HL-60 (cell line): ENCODE measurements around the gene AMMECR1.

ENCODE experiments used
- DNase-seq, 2 experiments: peaks; one replicate each; pipeline ENCODE4 v3.0.0-alpha.2; 2010 to 2020; ENCODE audit warnings: low read depth in 1 of 2, low spot score in 1 of 2
- H3K27ac ChIP-seq: fragments of 250-450 bp; sonication (Bioruptor Pico); replicated peaks from 2 replicates; pipeline ENCODE4 v1.5.1; 2020; ENCODE audit warnings: mild to moderate bottlenecking, moderate library complexity
- H3K27me3 ChIP-seq: fragments of 250-450 bp; sonication (Bioruptor Pico); 2 replicates; pipeline ENCODE4 v1.5.1; 2021; ENCODE audit warnings: mild to moderate bottlenecking, moderate library complexity; ENCODE audit not compliant: insufficient read depth, poor library complexity, severe bottlenecking
- H3K4me3 ChIP-seq: replicated peaks from 2 replicates; pipeline ENCODE4 v1.5.1; 2011; ENCODE audit warnings: mild to moderate bottlenecking, control low read depth, low read length; ENCODE audit not compliant: insufficient read depth
- CTCF ChIP-seq: IDR thresholded peaks from one replicate; pipeline ENCODE4 v1.5.1; 2011; ENCODE audit warnings: low read length, control low read depth, inconsistent platforms; ENCODE audit not compliant: insufficient read depth
- GABPA ChIP-seq: IDR thresholded peaks from 2 replicates; pipeline ENCODE4 v1.6.1; 2012; ENCODE audit warnings: low read depth
- POLR2AphosphoS5 ChIP-seq: IDR thresholded peaks from 2 replicates; pipeline ENCODE4 v1.6.1; 2012; ENCODE audit warnings: low read depth
- REST ChIP-seq: IDR thresholded peaks from 2 replicates; pipeline ENCODE4 v1.6.1; 2012; ENCODE audit warnings: low read depth; ENCODE audit not compliant: insufficient replicate concordance
- SPI1 ChIP-seq: IDR thresholded peaks from 2 replicates; pipeline ENCODE4 v1.6.1; 2012; ENCODE audit warnings: low read depth, mild to moderate bottlenecking, borderline replicate concordance

Gene AMMECR1

GRCh38 chrX:110326712-110327111 is 8.8 kb upstream of the AMMECR1 start:
- Histone ChIP-seq H3K27ac (no peak overlapping the region), H3K4me3 (no peak overlapping the region), H3K27me3 (no peaks in the 10 kb centered on the region)
- no peak for DNase-seq
- TF ChIP-seq POLR2AphosphoS5: no peak

GRCh38 chrX:110322603-110323002 is 4.7 kb upstream of the AMMECR1 start:
- no peak overlapping the region for H3K4me3 ChIP-seq
- TF ChIP-seq SPI1: no peak
- no peak for TF ChIP-seq POLR2AphosphoS5
- TF ChIP-seq REST: no peak
- H3K27me3 ChIP-seq: no peaks in the 10 kb centered on the region
- H3K27ac ChIP-seq: no peak overlapping the region
- DNase-seq: no peak

- Histone ChIP-seq H3K27ac (no peak overlapping the region), H3K4me3 (no peak overlapping the region), H3K27me3 (no peaks in the 10 kb centered on the region)
- DNase-seq: no peak
- TF ChIP-seq SPI1 (no peak), POLR2AphosphoS5 (no peak), REST (no peak), GABPA (no peak), CTCF (no peak)
Measured at GRCh38 chrX:110321670-110322069, 3.8 kb upstream of the AMMECR1 start.

GRCh38 chrX:110321081-110321480 is 3.2 kb upstream of the AMMECR1 start:
- no peak overlapping the region for H3K27ac ChIP-seq
- no peak for DNase-seq
- TF ChIP-seq POLR2AphosphoS5: no peak
- TF ChIP-seq REST: no peak
- TF ChIP-seq CTCF: no peak
- no peak for TF ChIP-seq SPI1
- no peak for TF ChIP-seq GABPA
- no peaks in the 10 kb centered on the region for H3K27me3 ChIP-seq
- no peak overlapping the region for H3K4me3 ChIP-seq
